NK-92 treated with Interleukin-12 subunit alpha and Interleukin-12 subunit beta, amount 100 ng/mL, for 24 hours (cell line): ENCODE data around the gene DHX16.

Experiments used
- DNase-seq: peaks from one replicate; lab custom pipeline; 2025; lab: John Stamatoyannopoulos, UW

The DHX16 gene

DNA sequence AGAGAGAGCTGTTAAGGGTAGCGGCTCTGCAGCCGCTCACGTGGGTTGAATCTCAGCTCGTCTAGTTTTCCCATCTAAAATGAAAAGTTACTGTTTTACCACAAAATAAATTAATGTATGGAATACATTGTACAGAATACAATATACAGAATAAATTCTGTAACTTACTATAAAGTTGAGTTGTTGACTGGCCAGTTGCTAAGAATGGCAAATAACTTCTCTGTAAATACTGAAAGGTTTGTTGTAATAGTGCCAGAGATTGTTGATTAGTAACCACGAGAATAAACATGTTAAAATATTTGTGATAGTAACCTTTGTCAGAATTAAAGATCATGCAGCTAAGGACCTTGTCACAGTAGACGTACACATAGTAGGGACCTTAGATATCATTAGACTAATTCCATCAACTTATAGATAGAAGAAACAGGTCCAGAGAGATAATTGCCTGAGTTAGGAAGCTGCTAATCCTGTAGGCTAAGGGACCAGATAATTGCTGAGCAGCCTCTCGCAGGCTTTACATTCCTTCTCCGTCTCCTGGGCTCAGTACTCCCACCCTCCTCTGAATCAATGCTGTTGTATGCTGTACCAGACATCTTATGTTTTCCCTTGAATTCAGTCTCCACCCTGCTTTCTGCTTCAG lies 18.5 kb upstream of the DHX16 start:
- no peak for DNase-seq

DNA sequence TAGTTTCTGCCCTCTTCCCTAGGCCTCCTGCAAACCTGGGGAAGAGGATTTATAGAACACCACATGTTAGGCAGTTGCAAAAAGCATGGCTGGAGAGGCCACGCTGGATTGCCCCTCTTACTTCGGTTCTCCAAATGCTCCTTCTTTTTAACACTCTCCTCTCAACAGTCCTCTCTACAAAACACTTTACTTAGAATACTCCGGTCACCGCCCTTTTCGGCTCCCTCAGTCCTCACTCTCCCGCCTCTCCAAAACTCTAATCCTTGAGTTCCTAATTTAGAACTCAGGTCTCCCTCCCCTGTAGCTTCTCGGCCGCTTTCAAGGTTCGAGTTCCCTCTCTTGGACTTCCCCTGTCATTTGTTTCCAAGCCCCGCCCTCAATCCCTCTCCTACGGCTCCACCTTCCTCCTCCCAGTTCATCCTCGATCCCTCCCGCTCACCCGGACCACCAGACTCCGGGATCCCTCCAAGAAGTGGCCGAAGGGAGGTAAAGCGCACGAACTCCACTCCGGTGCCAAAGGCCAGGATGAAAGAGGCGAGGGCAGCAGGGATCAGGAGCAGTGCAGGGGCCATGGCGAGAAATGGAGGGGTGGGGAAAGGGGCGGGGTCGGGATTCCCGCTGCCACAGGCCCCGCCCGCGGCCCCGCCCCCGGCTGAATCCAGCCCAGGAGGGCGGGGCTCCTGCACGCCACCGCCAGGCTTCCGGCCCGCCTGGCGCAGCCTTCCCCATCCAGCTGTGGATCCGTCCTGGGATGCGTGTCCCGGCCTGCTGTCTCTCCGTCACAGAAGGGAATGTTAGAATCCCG lies 17.8 kb upstream of the DHX16 start, which contains the start of gene NRM:
TSS of gene NRM (minus strand) at position 582 of the 805 bp plus-strand sequence. CDS start at position 572, 10 bp downstream.
- peak; percentile 64 for DNase-seq

DNA sequence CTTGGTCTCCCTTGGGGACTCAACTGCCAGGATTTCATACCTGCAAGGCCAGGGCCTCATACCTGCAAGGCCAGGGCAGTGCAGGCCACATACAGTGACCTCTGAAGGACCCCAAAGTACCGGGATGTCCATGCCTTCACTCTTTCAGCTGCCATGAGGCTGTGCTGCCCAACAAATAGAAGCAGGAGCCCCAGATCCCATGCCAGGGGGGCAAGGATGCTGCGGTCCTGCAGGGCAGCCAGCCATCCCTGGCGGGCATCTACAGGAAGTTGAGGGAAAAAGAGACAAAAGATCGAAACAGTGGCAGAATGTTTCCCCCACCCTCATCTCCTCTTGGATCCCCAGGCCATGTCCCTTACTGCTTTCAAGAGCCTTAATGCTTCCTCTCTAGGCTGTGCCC lies 17.2 kb upstream of the DHX16 start:
- no peak for DNase-seq

DNA sequence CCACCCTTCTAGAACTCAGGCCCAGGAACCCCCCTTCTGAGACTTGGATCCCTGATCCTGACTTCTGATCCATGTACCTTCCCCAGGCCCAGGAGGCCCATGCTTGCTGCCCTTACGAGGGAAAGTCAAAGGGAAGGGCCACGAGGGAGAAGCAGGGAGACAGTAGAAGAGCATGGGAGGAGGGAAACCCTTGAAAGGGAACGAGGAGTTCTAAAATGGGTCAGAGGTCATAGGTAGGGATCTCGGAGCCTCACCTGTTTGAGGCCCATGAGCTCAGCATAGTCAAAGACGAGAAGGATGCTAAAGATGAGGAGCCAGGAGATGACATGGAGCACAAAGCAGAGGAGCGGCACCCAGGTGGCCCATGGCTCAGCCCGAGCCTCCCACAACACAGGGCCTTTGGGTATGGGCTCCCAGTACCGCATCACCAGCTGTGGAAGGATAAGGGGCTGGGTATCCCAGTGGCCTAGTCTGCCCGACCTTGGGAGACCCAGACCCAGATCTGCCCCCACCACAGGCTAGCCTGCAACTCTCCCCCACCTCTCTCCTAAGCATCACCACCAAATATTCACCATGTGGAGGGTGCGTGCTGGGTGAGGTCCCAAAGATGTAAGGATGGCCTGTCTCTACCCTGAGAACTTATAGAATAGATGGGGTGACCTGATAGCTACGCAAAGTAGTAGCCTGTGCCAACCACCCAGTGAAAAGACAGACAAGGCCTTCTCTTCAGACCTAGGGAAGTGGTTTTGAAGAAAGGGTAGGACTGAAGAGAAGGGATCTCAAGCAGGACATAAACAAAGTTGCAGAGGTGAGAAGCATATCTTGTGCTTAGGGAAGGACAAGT lies 16.4 kb upstream of the DHX16 start:
- DNase-seq = no peak

GRCh38 chr6:30688569-30688968 lies 15.8 kb upstream of the DHX16 start:
- DNase-seq = no peak

- no peak for DNase-seq
Observed at GRCh38 chr6:30687659-30688431, 15.0 kb upstream of the DHX16 start.

DNA sequence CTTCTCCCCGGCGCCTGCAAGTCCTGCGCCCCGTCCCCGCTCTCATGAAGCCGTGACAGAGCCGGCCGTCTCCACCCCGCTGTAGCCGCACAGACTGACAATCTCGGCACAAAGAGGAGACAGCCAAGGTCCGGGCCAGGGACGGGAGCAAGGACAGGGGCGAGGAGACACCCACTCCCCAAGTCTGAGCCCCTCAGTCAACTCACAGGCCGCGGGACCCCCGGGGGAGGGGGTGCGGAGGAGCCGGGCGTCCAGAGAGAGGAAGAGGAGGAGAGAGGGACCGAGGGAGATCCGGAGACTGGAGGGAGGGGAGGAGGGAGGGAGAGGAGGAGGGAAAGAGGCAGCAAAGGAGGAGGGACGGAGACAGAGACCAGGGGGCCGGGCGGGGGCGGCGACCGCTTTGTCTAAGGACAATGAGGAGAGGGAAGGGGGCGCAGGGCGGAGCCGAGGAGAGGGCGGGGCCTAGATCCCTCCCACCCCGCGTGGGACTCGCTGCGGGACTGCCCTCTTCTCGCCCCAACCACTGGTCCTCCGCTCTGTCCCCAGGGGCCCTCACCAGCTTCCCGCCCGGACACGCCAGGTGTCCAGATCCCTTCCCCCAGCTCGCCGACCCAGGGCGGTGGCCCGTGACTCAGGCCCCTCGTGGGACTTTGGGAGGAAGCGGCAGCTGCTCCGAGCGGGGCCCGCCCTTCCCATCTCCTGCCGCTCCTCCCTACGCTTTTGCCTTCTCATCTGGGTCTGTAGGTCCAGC lies 14.3 kb upstream of the DHX16 start:
- DNase-seq = peak; percentile 38

DNA sequence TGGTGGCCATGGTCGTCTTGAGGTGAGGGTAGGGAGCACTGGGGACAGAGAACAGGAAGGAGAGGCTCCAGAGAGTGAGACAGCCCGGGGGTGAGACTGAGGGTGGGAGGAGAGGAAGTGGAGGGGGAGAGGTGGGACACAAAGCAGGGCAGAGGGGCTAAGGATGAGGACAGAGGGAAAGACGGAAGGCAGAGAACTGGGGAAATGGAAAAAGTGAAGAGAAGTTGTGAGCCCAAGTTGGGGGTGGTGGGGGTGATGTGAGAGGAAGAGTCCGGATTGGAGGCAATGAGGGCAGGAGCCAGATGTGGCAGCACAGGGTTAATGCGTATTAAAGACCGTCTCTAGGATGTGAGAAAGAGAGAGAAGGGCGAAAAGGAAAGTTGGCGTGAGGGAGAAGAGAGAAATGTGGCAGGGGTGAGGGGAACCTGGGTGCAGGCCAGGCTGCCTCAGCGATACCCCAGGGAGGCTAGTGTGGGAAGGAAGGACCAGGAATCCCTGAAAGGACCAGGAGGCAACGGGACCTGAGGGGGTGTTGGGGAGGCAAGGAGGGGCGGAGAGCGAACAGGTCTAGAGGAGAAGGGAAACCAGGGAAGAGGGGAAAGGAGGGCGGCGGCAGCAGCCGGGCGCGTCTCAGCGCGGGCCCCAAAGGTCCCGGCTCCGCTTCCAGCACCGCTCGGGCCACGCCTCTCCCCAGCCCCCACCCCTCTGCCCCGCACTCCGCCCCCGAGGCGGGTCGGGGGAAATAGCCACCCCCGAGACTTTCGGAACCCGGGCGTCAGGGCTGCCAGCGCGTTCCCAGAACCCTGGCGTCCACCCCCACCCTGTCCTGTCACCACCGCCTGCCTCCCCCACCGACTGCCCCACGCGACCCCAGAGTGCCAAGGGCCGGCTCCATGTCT lies 13.5 kb upstream of the DHX16 start, which contains the start of gene PPP1R18:
TSS of gene PPP1R18 (minus strand) at position 637 of the 899 bp plus-strand sequence. CDS start at position 10, 627 bp downstream.
- peak; percentile 64 for DNase-seq

DNA sequence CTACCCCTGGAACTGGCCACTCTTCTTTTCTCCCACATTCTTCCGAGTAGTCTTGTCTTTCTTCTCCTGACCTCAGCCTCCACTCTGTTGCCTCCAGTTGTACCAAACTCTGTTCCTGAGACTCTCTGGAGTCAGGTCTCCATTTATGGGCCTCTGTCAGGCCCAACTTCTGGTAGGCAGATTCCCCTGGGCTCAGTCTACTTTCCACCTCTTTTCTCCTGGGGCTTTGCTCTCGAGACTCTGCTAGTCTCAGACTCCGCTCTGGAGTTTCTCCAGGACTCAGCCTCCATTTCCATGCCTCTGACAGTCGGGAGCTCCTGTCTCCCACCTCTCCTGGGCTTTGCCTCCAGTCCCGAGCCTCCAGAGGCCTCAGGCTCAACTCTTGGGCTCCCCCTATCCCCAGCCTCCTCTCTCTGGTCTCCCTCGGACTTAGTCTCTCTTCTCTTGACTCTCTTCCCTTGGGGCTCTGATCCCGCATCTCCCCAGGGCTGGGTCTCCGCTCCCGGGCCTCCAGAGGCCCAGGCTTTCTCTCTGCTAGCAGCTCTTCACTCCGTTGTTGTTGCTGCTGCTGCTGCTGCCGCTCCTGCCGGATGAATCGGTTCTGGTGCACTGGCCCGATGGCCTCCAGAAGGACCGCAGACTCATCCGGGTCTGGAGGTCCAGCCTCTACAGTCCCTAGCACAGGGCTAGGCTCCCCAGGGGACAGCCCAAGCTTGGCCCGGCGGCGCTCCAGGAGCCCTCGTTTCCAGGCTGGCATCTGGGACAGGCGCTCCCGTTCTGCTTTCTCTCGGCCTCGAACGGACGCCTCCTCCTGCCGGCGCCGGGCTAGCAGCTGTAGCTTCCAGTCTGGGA lies 12.6 kb upstream of the DHX16 start:
- DNase-seq = no peak

DNA sequence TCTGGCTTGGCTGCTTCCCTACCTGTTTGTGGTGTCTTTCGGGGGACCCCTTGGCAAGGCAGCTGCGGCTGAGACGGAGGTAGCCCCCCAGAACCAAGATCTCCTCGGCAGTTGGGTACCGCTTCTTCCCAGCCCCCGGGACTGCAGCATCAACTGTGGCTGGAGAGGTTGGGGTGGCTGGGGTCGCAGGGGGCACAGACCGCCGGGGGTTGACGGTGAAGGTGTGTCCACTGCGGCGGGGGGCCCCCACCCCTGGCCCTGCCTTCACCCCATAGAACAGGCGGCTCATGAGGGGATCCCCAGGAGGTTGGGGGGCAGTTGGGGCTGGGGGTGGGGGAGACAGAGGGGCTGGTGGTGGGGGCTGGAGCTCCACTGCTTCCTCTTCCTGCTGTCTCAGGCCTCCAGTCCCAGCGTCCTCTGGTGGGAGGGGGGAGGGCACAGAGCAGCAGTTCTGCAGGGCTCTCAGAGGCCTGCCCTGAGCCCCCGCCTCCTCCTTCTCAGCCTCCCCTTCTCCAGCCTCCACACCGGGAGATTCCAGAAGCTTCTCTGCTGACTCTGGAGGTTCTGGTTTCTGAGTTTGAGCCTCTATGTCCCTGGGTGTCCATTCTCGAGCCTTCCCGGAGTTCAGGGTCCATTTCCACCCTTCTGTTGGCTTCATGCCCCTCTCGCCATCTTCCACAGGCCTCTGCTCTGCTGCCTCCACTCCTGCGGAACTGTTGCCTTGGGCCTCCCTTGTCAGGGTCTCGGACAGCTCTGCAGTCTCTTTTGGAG lies 11.8 kb upstream of the DHX16 start:
- DNase-seq = peak; percentile 55

DNA sequence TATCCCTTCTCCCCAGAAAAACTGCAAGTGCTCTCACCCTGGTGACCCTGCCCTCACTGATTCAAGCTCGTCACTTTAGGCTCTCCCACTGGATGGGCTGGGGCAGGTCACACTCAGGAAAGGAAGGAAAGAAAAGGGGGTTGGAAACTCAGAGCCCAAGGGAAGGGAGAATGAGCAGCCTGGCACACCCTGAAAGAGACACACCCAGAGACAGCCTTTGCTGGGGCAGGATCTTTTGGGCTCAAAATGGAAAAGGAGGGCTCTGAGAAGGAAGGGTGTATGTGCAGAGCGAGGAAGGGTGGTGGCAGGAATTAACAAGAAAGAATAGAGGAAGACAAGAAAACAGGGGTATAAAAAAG lies 11.2 kb upstream of the DHX16 start:
- no peak for DNase-seq

GRCh38 chr6:30683183-30683979 lies 10.6 kb upstream of the DHX16 start:
- no peak for DNase-seq

DNA sequence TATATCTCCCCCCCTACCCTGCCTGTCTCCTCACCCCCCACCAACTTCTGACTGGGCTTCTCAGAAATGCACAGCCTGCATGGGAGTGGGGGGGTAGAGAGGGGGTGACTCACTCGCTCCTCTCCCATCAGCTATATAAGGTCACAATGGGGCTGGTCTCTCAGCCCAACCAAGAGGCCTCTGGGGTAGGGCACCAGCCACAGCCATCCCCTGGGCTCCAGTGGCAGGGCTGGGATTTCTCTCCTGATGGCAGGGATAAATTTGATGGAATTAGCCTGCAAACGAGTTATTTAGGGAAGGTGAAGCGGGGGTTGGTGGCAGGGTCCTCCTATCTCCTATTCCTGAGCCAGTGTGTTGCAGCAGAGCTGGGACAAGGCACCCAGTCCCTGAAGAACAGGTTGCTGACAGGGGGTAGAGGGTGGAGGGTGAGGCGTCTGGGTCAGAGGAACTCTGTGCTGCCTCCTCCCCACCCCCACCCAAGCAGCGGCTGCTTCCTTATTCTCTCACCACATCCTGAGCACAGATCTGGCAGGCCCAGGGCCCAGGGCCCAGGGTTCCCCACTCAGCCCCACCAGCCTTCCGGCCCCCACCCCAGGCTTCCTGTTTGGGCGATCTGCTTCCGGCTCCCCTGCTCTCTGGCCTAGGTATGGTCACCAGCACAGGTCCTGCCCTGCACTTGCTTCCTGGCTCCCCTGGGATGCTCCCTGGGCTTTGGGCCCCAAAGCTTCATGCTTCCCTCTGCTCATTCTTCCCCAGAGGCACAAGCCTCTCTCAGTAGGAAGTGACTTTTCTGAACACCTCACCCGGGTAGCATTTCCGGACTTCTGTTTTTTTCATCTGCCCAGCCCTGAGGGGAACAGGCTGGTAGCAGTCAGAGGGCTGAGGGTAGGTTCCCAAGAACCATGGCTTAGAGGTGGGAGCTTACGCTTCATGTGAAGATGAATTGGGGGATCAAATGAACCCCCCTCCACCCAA lies 9.6 kb upstream of the DHX16 start:
- DNase-seq = peak; percentile 95

DNA sequence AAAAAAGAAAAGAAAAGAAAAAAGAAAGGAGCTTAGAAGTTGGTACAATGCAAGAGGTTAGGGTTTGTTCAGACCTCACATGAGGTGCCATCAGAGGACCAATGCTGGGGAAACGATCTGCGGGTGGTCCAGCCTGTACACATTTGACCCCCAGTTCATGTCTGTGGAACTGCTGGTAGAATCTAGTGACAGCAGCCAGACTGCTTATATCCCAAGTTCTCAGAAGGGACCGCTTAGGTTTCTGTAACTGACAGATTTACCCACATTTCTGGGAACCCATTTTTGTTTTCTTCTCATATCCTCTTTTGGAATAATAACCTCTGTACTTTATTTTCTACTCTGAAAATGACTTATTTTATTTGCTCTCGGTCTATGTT lies 8.9 kb upstream of the DHX16 start:
- DNase-seq = no peak

DNA sequence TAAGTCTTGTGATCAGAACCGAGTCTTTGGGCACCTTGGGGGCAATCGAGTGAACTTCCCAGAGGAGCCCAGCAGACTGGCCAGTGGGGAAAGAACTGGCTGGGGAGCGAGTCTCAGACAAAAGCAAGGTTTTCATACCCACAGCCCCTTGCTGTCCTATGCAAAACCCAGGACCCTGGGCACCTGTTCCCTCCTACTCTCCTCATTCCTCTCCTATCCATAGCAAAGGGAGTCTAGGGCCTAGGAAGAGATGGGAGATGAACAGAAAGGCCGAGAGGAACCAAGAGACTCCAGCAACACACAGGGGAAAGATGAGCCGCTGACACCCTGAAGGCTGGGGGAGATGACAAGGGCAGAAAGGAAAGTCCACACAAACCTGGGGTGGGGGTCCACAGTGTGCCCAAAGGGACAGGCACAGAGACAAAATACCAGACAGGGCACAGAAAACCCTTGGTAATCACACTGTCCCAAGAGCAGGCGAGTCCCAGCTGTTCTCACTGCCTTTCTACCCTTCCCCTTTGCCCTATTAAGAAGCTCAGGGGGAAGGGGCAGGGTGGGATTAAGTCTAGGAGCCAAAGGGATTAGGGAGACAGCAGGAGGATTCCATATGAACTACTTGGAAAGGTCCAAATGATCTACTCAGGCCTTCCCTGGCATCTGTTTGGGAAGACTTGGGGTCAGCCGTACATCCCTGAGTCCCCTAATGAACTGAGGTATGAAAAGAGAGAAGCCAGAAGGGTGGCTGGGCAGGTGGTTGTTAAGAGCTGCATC lies 7.1 kb upstream of the DHX16 start:
- no peak for DNase-seq
